Measurements from ENCODE around the gene ICE2.
"Not testable (repeated sequence)": the region's sequence is repeated elsewhere in the genome, so short reads cannot be mapped to it uniquely, and the experiment has no call there.

ICE2 gene

GRCh38 chr15:60406513-60407414 lies 72.2 kb downstream of the ICE2 start:
- Histone ChIP-seq H4K20me1 (ENCODE audit: insufficient read depth, low read length, poor library complexity, severe bottlenecking) (no peaks in the 10 kb centered on the region), H3K9me2 (replicated peaks; ENCODE audit: low read depth, low read length) (no peaks in the 10 kb centered on the region), H3K27me3 (ENCODE audit: insufficient read depth, low read length, poor library complexity, severe bottlenecking) (no peaks in the 10 kb centered on the region), H2AFZ (ENCODE audit: low read length) (no peak overlapping the region), H3K79me2 (ENCODE audit: insufficient read depth, low read length) (no peaks in the 10 kb centered on the region), H3K36me3 (ENCODE audit: insufficient read depth, low read length) (no peaks in the 10 kb centered on the region), H3K4me2 (ENCODE audit: low read depth, low read length, poor library complexity, severe bottlenecking) (no peak overlapping the region), H3K4me3 (ENCODE audit: low read length, poor library complexity, severe bottlenecking) (no peak overlapping the region), H3K4me1 (ENCODE audit: insufficient read depth, low read length, poor library complexity, severe bottlenecking) (peaks cover 14% of the 10 kb centered on the region), H3K9ac (ENCODE audit: low read depth, low read length, poor library complexity, severe bottlenecking) (no peak overlapping the region), H3F3A (ENCODE audit: low read depth) (no peaks in the 10 kb centered on the region), H3K9me3 (ENCODE audit: insufficient read depth, low read depth, low read length) (no peaks in the 10 kb centered on the region)
- TF ChIP-seq, protein P1, sequence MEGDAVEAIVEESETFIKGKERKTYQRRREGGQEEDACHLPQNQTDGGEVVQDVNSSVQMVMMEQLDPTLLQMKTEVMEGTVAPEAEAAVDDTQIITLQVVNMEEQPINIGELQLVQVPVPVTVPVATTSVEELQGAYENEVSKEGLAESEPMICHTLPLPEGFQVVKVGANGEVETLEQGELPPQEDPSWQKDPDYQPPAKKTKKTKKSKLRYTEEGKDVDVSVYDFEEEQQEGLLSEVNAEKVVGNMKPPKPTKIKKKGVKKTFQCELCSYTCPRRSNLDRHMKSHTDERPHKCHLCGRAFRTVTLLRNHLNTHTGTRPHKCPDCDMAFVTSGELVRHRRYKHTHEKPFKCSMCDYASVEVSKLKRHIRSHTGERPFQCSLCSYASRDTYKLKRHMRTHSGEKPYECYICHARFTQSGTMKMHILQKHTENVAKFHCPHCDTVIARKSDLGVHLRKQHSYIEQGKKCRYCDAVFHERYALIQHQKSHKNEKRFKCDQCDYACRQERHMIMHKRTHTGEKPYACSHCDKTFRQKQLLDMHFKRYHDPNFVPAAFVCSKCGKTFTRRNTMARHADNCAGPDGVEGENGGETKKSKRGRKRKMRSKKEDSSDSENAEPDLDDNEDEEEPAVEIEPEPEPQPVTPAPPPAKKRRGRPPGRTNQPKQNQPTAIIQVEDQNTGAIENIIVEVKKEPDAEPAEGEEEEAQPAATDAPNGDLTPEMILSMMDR (conservative IDR thresholded peaks at IDR 0.05; ENCODE audit: low read length): no peak
- no peak for TF ChIP-seq EZH2phosphoT487 (IDR thresholded peaks at IDR 0.05; ENCODE audit: borderline replicate concordance)

DNA sequence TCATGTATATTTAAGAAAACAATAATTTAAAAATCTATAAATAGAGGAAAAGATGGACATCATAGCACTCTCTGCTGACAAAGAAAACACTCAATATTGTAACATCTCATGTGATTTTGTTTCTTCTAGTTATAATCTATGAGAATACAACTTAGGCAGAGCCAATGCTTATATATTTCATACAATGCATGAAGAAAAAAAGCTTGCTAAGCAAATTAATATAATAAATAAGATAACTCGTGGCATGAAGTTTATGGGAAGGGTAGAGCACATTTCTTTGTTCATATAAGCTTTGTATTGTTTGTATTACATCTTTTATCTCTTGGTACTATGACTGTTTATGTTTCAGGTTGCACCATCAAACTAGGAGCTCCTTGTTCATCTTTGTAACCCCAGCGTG lies 73.5 kb downstream of the ICE2 start:
- Histone ChIP-seq H3K4me1 (ENCODE audit: insufficient read depth, low read length, poor library complexity, severe bottlenecking) (peaks cover 14% of the 10 kb centered on the region), H3K36me3 (ENCODE audit: insufficient read depth, low read length) (no peaks in the 10 kb centered on the region), H3K79me2 (ENCODE audit: insufficient read depth, low read length) (no peaks in the 10 kb centered on the region), H3K27me3 (ENCODE audit: insufficient read depth, low read length, poor library complexity, severe bottlenecking) (no peaks in the 10 kb centered on the region), H3K9me2 (replicated peaks; ENCODE audit: low read depth, low read length) (no peaks in the 10 kb centered on the region), H3K4me3 (ENCODE audit: low read length, poor library complexity, severe bottlenecking) (no peak overlapping the region), H2AFZ (ENCODE audit: low read length) (no peak overlapping the region), H3K4me2 (ENCODE audit: low read depth, low read length, poor library complexity, severe bottlenecking) (no peak overlapping the region), H3K9ac (ENCODE audit: low read depth, low read length, poor library complexity, severe bottlenecking) (no peak overlapping the region), H4K20me1 (ENCODE audit: insufficient read depth, low read length, poor library complexity, severe bottlenecking) (no peaks in the 10 kb centered on the region), H3F3A (ENCODE audit: low read depth) (no peaks in the 10 kb centered on the region), H3K9me3 (ENCODE audit: insufficient read depth, low read depth, low read length) (no peaks in the 10 kb centered on the region)
- TF ChIP-seq, protein P1 (conservative IDR thresholded peaks at IDR 0.05; ENCODE audit: low read length): no peak
- TF ChIP-seq EZH2phosphoT487 (IDR thresholded peaks at IDR 0.05; ENCODE audit: borderline replicate concordance): no peak

DNA sequence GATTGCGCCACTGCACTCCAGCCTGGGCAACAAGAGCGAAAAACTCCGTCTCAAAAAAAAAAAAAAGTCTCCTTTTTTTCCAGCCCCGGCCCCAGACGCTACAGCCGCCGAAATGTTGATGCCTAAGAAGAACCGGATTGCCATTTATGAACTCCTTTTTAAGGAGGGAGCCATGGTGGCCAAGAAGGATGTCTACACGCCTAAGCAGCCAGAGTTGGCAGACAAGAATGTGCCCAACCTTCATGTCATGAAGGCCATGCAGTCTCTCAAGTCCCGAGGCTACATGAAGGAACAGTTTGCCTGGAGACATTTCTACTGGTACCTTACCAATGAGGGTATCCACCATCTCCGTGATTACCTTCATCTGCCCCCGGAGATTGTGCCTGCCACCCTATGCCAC lies 74.6 kb downstream of the ICE2 start:
- H3K4me1 ChIP-seq (ENCODE audit: insufficient read depth, low read length, poor library complexity, severe bottlenecking): peaks cover 14% of the 10 kb centered on the region
- not testable (repeated sequence) for H3K79me2 ChIP-seq (ENCODE audit: insufficient read depth, low read length); H3F3A ChIP-seq (ENCODE audit: low read depth); H3K27me3 ChIP-seq (ENCODE audit: insufficient read depth, low read length, poor library complexity, severe bottlenecking); H3K4me3 ChIP-seq (ENCODE audit: low read length, poor library complexity, severe bottlenecking); H3K9me3 ChIP-seq (ENCODE audit: insufficient read depth, low read depth, low read length); H2AFZ ChIP-seq (ENCODE audit: low read length); H3K36me3 ChIP-seq (ENCODE audit: insufficient read depth, low read length); H3K9ac ChIP-seq (ENCODE audit: low read depth, low read length, poor library complexity, severe bottlenecking); H3K9me2 ChIP-seq (replicated peaks; ENCODE audit: low read depth, low read length); H3K4me2 ChIP-seq (ENCODE audit: low read depth, low read length, poor library complexity, severe bottlenecking); H4K20me1 ChIP-seq (ENCODE audit: insufficient read depth, low read length, poor library complexity, severe bottlenecking)

DNA sequence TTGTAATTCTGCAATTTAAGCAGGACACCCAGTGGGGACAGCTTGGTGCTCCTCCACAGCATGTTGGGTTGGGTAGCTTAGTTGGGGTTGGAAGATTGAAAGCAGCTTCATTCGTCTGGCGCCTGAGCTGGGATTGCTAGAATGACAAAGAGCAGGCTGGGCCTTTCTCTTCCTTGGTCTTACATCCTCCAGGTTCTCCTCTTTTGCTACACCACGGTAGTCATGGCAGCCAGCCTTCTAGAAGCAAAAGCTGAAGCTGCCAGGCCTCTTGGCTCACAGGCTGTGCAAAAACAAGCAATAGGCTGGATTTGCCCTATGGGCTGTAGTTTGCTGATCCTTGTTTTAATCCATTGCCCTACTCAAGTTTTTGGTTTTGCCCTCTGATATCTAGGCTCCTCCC lies 78.0 kb downstream of the ICE2 start:
- Histone ChIP-seq H3K9me2 (replicated peaks; ENCODE audit: low read depth, low read length) (no peaks in the 10 kb centered on the region), H4K20me1 (ENCODE audit: insufficient read depth, low read length, poor library complexity, severe bottlenecking) (peaks cover 7% of the 10 kb centered on the region), H3F3A (ENCODE audit: low read depth) (no peaks in the 10 kb centered on the region), H3K79me2 (ENCODE audit: insufficient read depth, low read length) (peaks cover 9% of the 10 kb centered on the region; the same call in 1 of the 2 replicates), H3K4me3 (ENCODE audit: low read length, poor library complexity, severe bottlenecking) (no peak overlapping the region), H3K36me3 (ENCODE audit: insufficient read depth, low read length) (no peaks in the 10 kb centered on the region), H2AFZ (ENCODE audit: low read length) (no peak overlapping the region), H3K27me3 (ENCODE audit: insufficient read depth, low read length, poor library complexity, severe bottlenecking) (no peaks in the 10 kb centered on the region), H3K4me2 (ENCODE audit: low read depth, low read length, poor library complexity, severe bottlenecking) (no peak overlapping the region), H3K4me1 (ENCODE audit: insufficient read depth, low read length, poor library complexity, severe bottlenecking) (peaks cover 19% of the 10 kb centered on the region), H3K9me3 (ENCODE audit: insufficient read depth, low read depth, low read length) (no peaks in the 10 kb centered on the region), H3K9ac (ENCODE audit: low read depth, low read length, poor library complexity, severe bottlenecking) (no peak overlapping the region)
- TF ChIP-seq, protein P1 (conservative IDR thresholded peaks at IDR 0.05; ENCODE audit: low read length): no peak
- TF ChIP-seq EZH2phosphoT487 (IDR thresholded peaks at IDR 0.05; ENCODE audit: borderline replicate concordance): no peak

All from Loucy (cell line).